Left kidney (tissue), 8 donors: ENCODE data around the gene CNTNAP1. TPM values are rescaled to one million over a fixed set of nuclear protein-coding genes. Genes with fewer than 3 reads are reported as not detected.
A peak's percentile ranks its signal among the peaks of the same experiment; 100 is the strongest.
"Not testable (repeated sequence)": the region's sequence is repeated elsewhere in the genome, so short reads cannot be mapped to it uniquely, and the experiment has no call there.

Experiments used
- DNase-seq: peaks from one replicate; pipeline ENCODE4 v3.0.0-alpha.2; 2013
- long read RNA-seq, 8 donors: transcript quantifications; one replicate each; lab custom pipeline, GENCODE V29; 2026
- polyA plus RNA-seq: library from polyadenylated mRNA; unstranded; fragments of 120-200 nt; gene quantifications from one replicate; pipeline ENCODE4 v1.2.1, GENCODE V29; 2013; ENCODE audit not compliant: insufficient read length

CNTNAP1 gene
- 8.8 TPM for polyA plus RNA-seq
- long read RNA-seq, donor 1, partial matches to known transcripts: 247 of 247 reads
- long read RNA-seq, donor 1, other reads (novel, unspliced or antisense): 0 of 247 reads
- long read RNA-seq, donor 2: 0 reads
- long read RNA-seq, donor 3: 0 reads
- long read RNA-seq, donor 4: 0 reads
- long read RNA-seq, donor 5: 0 reads
- long read RNA-seq, donor 6: 0 reads
- long read RNA-seq, donor 7: 0 reads
- long read RNA-seq, donor 8: 0 reads

GRCh38 chr17:42681976-42682721, at the start of gene CNTNAP1:
Gene CNTNAP1, plus strand, starts transcription at chr17:42682531. Its CDS starts 299 bp downstream, at chr17:42682830.
- no peak for DNase-seq

- no peak for DNase-seq
Measured at GRCh38 chr17:42632949-42633444, 49.3 kb upstream of the CNTNAP1 start.

- no peak for DNase-seq
Measured at GRCh38 chr17:42639525-42640113, 42.7 kb upstream of the CNTNAP1 start.

- no peak for DNase-seq
Measured at GRCh38 chr17:42640121-42640520, 42.2 kb upstream of the CNTNAP1 start.

- no peak for DNase-seq
Measured at GRCh38 chr17:42642336-42642735, 40.0 kb upstream of the CNTNAP1 start.

- no peak for DNase-seq
Measured at GRCh38 chr17:42647778-42648177, 34.6 kb upstream of the CNTNAP1 start.

- no peak for DNase-seq
Measured at GRCh38 chr17:42651392-42651791, 30.9 kb upstream of the CNTNAP1 start.

GRCh38 chr17:42653179-42654124, 28.9 kb upstream of the CNTNAP1 start:
- peak; percentile 70 for DNase-seq

- no peak for DNase-seq
Measured at GRCh38 chr17:42655528-42655927, 26.8 kb upstream of the CNTNAP1 start.

GRCh38 chr17:42657824-42658588, 24.3 kb upstream of the CNTNAP1 start:
- no peak for DNase-seq

- DNase-seq: peak; percentile 93
Measured at GRCh38 chr17:42659079-42659931, 23.0 kb upstream of the CNTNAP1 start, which contains the start of gene TUBG2. Gene TUBG2, plus strand, starts transcription at chr17:42659284. Its CDS starts 220 bp downstream, at chr17:42659504.

- not testable (repeated sequence) for DNase-seq
Measured at GRCh38 chr17:42659932-42660274, 22.4 kb upstream of the CNTNAP1 start.

- no peak for DNase-seq
Measured at GRCh38 chr17:42660692-42661345, 21.5 kb upstream of the CNTNAP1 start.

- DNase-seq: no peak
Measured at GRCh38 chr17:42665581-42666001, 16.7 kb upstream of the CNTNAP1 start.

- DNase-seq: not testable (repeated sequence)
Measured at GRCh38 chr17:42666126-42666525, 16.2 kb upstream of the CNTNAP1 start.

GRCh38 chr17:42667088-42667951, 15.0 kb upstream of the CNTNAP1 start:
- no peak for DNase-seq

GRCh38 chr17:42669705-42669976, 12.7 kb upstream of the CNTNAP1 start:
- no peak for DNase-seq

- DNase-seq: no peak
Measured at GRCh38 chr17:42669977-42670788, 12.1 kb upstream of the CNTNAP1 start.
